Breast epithelium (tissue), 4 donors: Measurements from ENCODE around the gene EDAR. TPM values are rescaled to one million over a fixed set of nuclear protein-coding genes. Genes with fewer than 3 reads are reported as not detected.

Experiments used
- DNase-seq, 2 donors: peaks; one replicate each; pipeline ENCODE4 v3.0.0-alpha.2; 2019; ENCODE audit warnings: low spot score in 2 of 2
- H3K27ac ChIP-seq, 2 donors: fragments of 200-600 bp; sonication (generic) in 1 of 2; one replicate each; pipeline ENCODE4 v1.5.1; 2016 to 2019; ENCODE audit warnings: mild to moderate bottlenecking in 1 of 2
- H3K27me3 ChIP-seq, 2 donors: fragments of 200-600 bp; sonication (generic) in 1 of 2; one replicate each; pipeline versions ENCODE4 v1.5.1 to v1.6.0; 2017 to 2019; ENCODE audit warnings: control low read depth in 1 of 2, mild to moderate bottlenecking in 1 of 2
- H3K36me3 ChIP-seq: fragments of 200-600 bp; one replicate; pipeline ENCODE4 v1.5.1; 2019
- H3K4me1 ChIP-seq, 2 donors: fragments of 200-600 bp; sonication (generic); one replicate each; pipeline ENCODE4 v1.5.1; 2016 to 2019; ENCODE audit warnings: control low read depth in 1 of 2
- H3K4me3 ChIP-seq, 3 donors: fragments of 200-600 bp; sonication (generic); 1 replicate in 2 of 3; 2 replicates in 1 of 3; pipeline ENCODE4 v1.5.1; 2016 to 2019; ENCODE audit warnings: mild to moderate bottlenecking in 3 of 3, moderate library complexity in 2 of 3
- H3K9me3 ChIP-seq, 2 donors: fragments of 200-600 bp; sonication (generic) in 1 of 2; one replicate each; pipeline ENCODE4 v1.5.1; 2016 to 2019; ENCODE audit warnings: control low read depth in 1 of 2
- POLR2A ChIP-seq: fragments of 450-650 bp; IDR thresholded peaks from one replicate; pipeline ENCODE4 v1.6.1; 2016; ENCODE audit warnings: antibody characterized with exemption, mild to moderate bottlenecking, moderate library complexity
- POLR2AphosphoS5 ChIP-seq, 3 donors: sonication (generic); formaldehyde crosslinking; IDR thresholded peaks; one replicate each; pipeline ENCODE4 v1.6.1; 2017; ENCODE audit warnings: antibody characterized with exemption in 3 of 3
- intact Hi-C: fragments of 100-400 bp; cut with DNase I; formaldehyde crosslinking; loops from one replicate; pipeline ENCODE4 v1.15.1; 2023; ENCODE audit warnings: low total_unique reads
- total RNA-seq, 3 donors: library from RNA; depleted of rRNA; stranded (reverse); fragments of >200 nt; gene quantifications; one replicate each; pipeline ENCODE4 v1.1.0, GENCODE V29; 2016
- TF ChIP-seq, protein P1 (sequence below), 3 donors: fragments of 450-650 bp; IDR thresholded peaks; one replicate each; pipeline ENCODE4 v1.5.1; 2016 to 2017; ENCODE audit warnings: antibody characterized with exemption in 3 of 3, mild to moderate bottlenecking in 3 of 3, moderate library complexity in 3 of 3

The EDAR gene
- total RNA-seq, 3 donors from 2014 or later: 0.29 TPM; not detected in 2

DNA sequence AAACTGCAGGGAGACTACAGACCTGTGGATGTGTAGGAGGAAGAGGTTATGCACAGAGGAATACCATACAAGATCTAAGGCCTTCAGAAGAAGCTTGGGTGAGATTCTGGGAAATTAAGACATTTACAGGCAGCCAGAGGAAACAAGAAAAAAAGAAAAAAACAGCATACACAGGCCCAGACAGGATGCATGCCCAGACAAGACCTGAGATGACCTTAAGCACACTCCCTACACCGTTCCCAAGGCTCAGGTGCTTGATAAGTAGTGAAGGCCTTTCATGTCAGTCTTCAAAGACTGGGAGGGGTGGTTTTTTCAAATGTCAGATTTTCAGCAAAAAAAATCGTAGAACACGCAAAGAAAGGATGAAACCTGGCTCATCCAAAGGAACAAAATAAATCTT, 119.5 kb downstream of the EDAR start:
- TF ChIP-seq POLR2A (no peak), POLR2AphosphoS5 (IDR thresholded peaks at IDR 0.05) (no peak)
- TF ChIP-seq, protein P1, sequence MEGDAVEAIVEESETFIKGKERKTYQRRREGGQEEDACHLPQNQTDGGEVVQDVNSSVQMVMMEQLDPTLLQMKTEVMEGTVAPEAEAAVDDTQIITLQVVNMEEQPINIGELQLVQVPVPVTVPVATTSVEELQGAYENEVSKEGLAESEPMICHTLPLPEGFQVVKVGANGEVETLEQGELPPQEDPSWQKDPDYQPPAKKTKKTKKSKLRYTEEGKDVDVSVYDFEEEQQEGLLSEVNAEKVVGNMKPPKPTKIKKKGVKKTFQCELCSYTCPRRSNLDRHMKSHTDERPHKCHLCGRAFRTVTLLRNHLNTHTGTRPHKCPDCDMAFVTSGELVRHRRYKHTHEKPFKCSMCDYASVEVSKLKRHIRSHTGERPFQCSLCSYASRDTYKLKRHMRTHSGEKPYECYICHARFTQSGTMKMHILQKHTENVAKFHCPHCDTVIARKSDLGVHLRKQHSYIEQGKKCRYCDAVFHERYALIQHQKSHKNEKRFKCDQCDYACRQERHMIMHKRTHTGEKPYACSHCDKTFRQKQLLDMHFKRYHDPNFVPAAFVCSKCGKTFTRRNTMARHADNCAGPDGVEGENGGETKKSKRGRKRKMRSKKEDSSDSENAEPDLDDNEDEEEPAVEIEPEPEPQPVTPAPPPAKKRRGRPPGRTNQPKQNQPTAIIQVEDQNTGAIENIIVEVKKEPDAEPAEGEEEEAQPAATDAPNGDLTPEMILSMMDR (IDR thresholded peaks at IDR 0.05): no peak
- H3K27ac ChIP-seq: no peak overlapping the region
- H3K27me3 ChIP-seq: no peaks in the 10 kb centered on the region
- peaks cover 7 to 15% of the 10 kb centered on the region in 2 donors for H3K9me3 ChIP-seq
- no peaks in the 10 kb centered on the region for H3K4me1 ChIP-seq
- no peak for DNase-seq
- no peaks in the 10 kb centered on the region for H3K36me3 ChIP-seq
- intact Hi-C loops: no loop called here
- no peak overlapping the region for H3K4me3 ChIP-seq

DNA sequence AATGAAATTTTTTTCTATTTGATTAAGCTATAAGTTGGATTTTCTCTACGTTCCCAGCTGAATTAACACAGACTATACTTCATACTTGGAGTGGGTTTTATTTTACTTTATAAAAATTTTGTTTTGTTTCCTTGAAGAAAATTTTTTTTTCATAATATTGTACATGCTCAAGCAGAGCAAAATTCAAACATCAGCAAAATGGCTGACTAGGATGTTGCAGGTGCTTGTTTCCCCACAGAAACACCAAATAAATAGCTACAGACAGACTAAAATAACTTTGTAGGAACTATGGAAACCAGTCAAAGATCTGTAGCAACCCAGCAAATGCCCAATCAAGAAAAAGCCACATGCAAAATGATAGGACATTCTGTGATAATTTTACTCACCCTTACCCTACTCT, 120.1 kb downstream of the EDAR start:
- DNase-seq: no peak
- Histone ChIP-seq H3K9me3 (peaks cover 7 to 15% of the 10 kb centered on the region in 2 donors), H3K36me3 (no peaks in the 10 kb centered on the region), H3K27ac (no peak overlapping the region), H3K27me3 (no peaks in the 10 kb centered on the region), H3K4me3 (no peak overlapping the region), H3K4me1 (no peaks in the 10 kb centered on the region)
- TF ChIP-seq POLR2AphosphoS5 (IDR thresholded peaks at IDR 0.05) (no peak), POLR2A (no peak)
- TF ChIP-seq, protein P1 (IDR thresholded peaks at IDR 0.05): no peak
- intact Hi-C loops: no loop called here

DNA sequence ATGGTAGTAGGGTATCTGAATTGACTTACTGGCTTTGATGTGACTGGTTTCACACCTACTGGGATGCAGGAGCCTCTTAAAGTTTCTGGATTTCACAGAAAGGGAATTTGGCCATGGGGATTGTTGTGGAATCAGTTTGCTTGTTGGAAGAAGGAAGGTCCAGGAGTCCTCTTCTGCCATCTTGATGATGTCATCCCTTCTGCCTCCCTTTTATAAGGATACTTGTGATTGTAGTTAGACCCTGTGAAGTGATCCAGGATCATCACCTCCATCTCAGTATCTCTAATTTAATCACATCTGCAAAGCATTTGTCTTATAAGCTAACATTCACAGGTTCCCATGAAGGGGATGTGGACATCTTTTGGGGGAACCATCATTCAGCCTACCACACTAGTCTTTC, 123.0 kb downstream of the EDAR start:
- H3K27me3 ChIP-seq: no peaks in the 10 kb centered on the region
- no peaks in the 10 kb centered on the region for H3K36me3 ChIP-seq
- no peak overlapping the region for H3K4me3 ChIP-seq
- DNase-seq: no peak
- intact Hi-C loops: no loop called here
- H3K4me1 ChIP-seq: no peaks in the 10 kb centered on the region
- H3K27ac ChIP-seq: no peak overlapping the region
- TF ChIP-seq POLR2A (no peak), POLR2AphosphoS5 (IDR thresholded peaks at IDR 0.05) (no peak)
- TF ChIP-seq, protein P1 (IDR thresholded peaks at IDR 0.05): no peak
- H3K9me3 ChIP-seq: peaks cover 7 to 15% of the 10 kb centered on the region in 2 donors

DNA sequence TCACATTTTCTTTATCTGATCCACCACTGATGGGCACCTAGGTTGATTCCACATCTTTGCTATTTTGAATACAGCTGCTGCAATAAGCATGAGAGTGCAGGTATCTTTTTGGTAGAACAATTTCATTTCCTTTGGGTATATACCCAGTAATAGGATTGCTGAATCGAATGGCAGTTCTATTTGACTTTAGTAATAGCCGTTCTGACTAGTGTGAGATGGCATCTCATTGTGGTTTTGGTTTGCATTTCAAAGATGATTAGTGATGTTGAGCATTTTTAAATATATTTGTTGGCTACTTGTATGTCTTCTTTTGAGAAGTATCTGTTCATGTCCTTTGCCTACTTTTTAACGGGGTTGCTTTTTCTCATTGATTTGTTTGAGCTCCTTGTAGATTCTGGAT, 130.1 kb downstream of the EDAR start:
- intact Hi-C loops: no loop called here
- H3K4me1 ChIP-seq: no peaks in the 10 kb centered on the region
- TF ChIP-seq POLR2A (no peak), POLR2AphosphoS5 (IDR thresholded peaks at IDR 0.05) (no peak)
- TF ChIP-seq, protein P1 (IDR thresholded peaks at IDR 0.05): no peak
- no peaks in the 10 kb centered on the region for H3K9me3 ChIP-seq
- no peaks in the 10 kb centered on the region for H3K36me3 ChIP-seq
- H3K27me3 ChIP-seq: no peaks in the 10 kb centered on the region
- H3K4me3 ChIP-seq: no peak overlapping the region
- no peak for DNase-seq
- no peak overlapping the region for H3K27ac ChIP-seq

DNA sequence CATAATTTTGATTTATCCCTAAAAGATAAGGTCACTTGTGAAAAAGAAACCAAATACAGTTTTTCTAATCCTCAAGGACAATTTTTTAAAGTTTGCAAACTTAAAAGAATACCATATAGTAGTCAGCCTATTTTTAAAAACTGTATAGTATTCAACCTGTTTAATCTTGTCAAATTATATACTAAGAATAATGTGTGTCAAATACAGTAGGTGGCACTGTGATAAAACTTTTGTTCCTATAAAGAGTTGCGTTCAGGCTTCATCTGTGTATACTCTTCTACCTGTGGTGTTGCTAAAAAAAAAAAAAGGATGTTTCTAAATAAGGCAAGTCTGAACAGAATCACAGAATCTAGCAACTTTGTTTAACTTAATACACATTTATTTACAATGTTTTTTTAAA, 133.8 kb downstream of the EDAR start:
- Histone ChIP-seq H3K27ac (no peak overlapping the region), H3K27me3 (no peaks in the 10 kb centered on the region), H3K4me3 (no peak overlapping the region), H3K9me3 (no peaks in the 10 kb centered on the region), H3K36me3 (no peaks in the 10 kb centered on the region), H3K4me1 (no peaks in the 10 kb centered on the region)
- intact Hi-C loops: no loop called here
- no peak for DNase-seq
- TF ChIP-seq, protein P1 (IDR thresholded peaks at IDR 0.05): peak in 1 of 3 donors; percentile 46
- TF ChIP-seq POLR2AphosphoS5 (IDR thresholded peaks at IDR 0.05) (no peak), POLR2A (no peak)
